ENCODE data around the gene CATSPERZ. TPM values are rescaled to one million over a fixed set of nuclear protein-coding genes. Genes with fewer than 3 reads are reported as not detected.

CATSPERZ gene
- total RNA-seq, 4 donors from 2014 or later: 20.9 TPM; not detected in 3

DNA sequence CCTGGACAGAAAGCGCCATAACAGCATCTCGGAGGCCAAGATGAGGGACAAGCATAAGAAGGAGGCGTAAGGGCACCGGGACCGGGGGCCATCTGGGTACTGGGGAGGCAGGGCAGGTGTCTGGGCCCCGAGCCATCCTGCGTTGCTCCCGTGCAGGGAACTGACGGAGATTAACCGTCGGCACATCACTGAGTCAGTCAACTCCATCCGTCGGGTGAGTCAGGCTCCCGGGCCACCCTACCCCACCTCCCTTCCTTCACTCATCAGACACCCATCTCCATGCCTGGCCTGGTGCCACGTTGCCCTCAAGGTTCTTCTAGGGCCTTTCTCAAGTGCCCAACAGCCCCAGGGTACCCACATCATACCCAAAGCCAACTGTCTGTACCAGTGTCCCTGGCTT lies 33.8 kb upstream of the CATSPERZ start:
- Histone ChIP-seq H3K4me3 (no peak overlapping the region), H3K27ac (no peak overlapping the region), H3K4me1 (peaks cover 10 to 25% (median 21%) of the 10 kb centered on the region in 4 donors), H3K36me3 (peaks cover 0 to 15% (median 3%) of the 10 kb centered on the region in 4 donors), H3K9me3 (no peaks in the 10 kb centered on the region), H3K27me3 (no peaks in the 10 kb centered on the region)
- TF ChIP-seq CTCF (IDR thresholded peaks at IDR 0.05) (no peak), POLR2AphosphoS5 (IDR thresholded peaks at IDR 0.05) (no peak), POLR2A (IDR thresholded peaks at IDR 0.05) (no peak)
- intact Hi-C loops (cut with DNase I; ENCODE audit: low total_unique reads): no loop called here
- 88% methylated on average over 15 of the region's 15 CpGs; no CpG with 5 or more reads in 1 of the 2 donors for WGBS, 2 donors (ENCODE audit: low coverage in 1 of 2)
- DNase-seq: no peak
- in situ Hi-C loops (cut with MboI; ENCODE audit: low pct_ligation_motif_present in 1 of 4, low pct_unique_long_range_greater_than_20kb in 1 of 4, low sequenced_read_pairs in 3 of 4): no loop called here

DNA sequence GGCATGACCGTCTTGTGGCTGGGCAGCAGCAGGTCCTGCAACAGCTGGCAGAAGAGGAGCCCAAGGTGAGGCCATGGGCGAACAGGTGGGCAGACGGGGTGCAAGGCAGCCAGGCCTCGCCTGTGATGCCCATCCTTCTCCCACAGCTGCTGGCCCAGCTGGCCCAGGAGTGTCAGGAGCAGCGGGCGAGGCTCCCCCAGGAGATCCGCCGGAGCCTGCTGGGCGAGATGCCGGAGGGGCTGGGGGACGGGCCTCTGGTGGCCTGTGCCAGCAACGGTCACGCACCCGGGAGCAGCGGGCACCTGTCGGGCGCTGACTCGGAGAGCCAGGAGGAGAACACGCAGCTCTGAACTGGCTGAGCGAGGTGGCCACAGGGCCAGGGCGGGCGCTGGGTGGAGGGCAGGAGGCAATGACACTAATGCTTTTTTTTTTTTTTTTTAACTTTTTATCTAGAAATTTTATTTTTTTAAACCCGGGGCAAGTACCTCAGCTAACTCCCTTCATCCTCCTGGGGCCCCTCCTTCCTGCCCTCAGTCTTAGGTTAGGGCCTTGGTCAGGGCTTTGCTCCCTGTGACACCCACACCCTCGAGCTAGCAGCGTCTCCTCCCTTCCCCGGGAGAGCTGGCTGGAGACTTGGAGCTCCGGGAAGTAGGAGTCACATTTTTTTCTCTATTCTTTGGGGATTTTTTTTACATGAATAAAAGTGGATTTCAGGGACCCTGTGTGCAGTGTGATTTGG lies 32.8 kb upstream of the CATSPERZ start:
- Histone ChIP-seq H3K27me3 (no peaks in the 10 kb centered on the region), H3K36me3 (peaks cover 0 to 15% (median 3%) of the 10 kb centered on the region in 4 donors), H3K4me1 (peaks cover 10 to 35% (median 29%) of the 10 kb centered on the region in 4 donors), H3K4me3 (no peak overlapping the region), H3K9me3 (no peaks in the 10 kb centered on the region), H3K27ac (peak overlapping the region; percentile 97 to 99 (median 98))
- in situ Hi-C loops (cut with MboI; ENCODE audit: low pct_ligation_motif_present in 1 of 4, low pct_unique_long_range_greater_than_20kb in 1 of 4, low sequenced_read_pairs in 3 of 4) (no loop called here), intact Hi-C loops (cut with DNase I; ENCODE audit: low total_unique reads) (no loop called here)
- 74% methylated on average over 27 of the region's 27 CpGs; no CpG with 5 or more reads in 1 of the 2 donors for WGBS, 2 donors (ENCODE audit: low coverage in 1 of 2)
- no peak for DNase-seq
- no peak for TF ChIP-seq EP300 (IDR thresholded peaks at IDR 0.05; ENCODE audit: low read depth)
- TF ChIP-seq CTCF (IDR thresholded peaks at IDR 0.05): no peak
- TF ChIP-seq POLR2A (IDR thresholded peaks at IDR 0.05): no peak
- TF ChIP-seq POLR2AphosphoS5 (IDR thresholded peaks at IDR 0.05): no peak

GRCh38 chr11:64268025-64268892 lies 31.9 kb upstream of the CATSPERZ start:
- Histone ChIP-seq H3K4me1 (peaks cover 10 to 43% (median 37%) of the 10 kb centered on the region in 4 donors), H3K36me3 (peaks cover 0 to 11% (median 3%) of the 10 kb centered on the region in 4 donors), H3K27me3 (no peaks in the 10 kb centered on the region), H3K4me3 (peak overlapping the region in 3 of 4 donors; percentile 64 to 85 (median 67)), H3K9me3 (no peaks in the 10 kb centered on the region), H3K27ac (peak overlapping the region; percentile 97 to 99 (median 98))
- in situ Hi-C loops (cut with MboI; ENCODE audit: low pct_ligation_motif_present in 1 of 4, low pct_unique_long_range_greater_than_20kb in 1 of 4, low sequenced_read_pairs in 3 of 4): no loop called here
- WGBS, 2 donors (ENCODE audit: low coverage in 1 of 2): 33 to 44% methylated on average over 3 to 23 of the region's 23 CpGs
- peak in 2 of 5 experiments; percentile 24 to 31 for TF ChIP-seq CTCF (IDR thresholded peaks at IDR 0.05)
- no peak for TF ChIP-seq POLR2A (IDR thresholded peaks at IDR 0.05)
- peak in 1 of 3 donors; percentile 3 for TF ChIP-seq POLR2AphosphoS5 (IDR thresholded peaks at IDR 0.05)
- DNase-seq: peak; percentile 75
- intact Hi-C loops (cut with DNase I; ENCODE audit: low total_unique reads): no loop called here

Measured in transverse colon (tissue), 4 donors.